Measurements from ENCODE around the gene UBE2S.

GRCh38 chr19:55391702-55392615, 15.6 kb downstream of the UBE2S start:
- TF ChIP-seq CTCF (IDR thresholded peaks at IDR 0.05): no peak
- no peak for TF ChIP-seq POLR2A (IDR thresholded peaks at IDR 0.05)
- TF ChIP-seq EP300 (IDR thresholded peaks at IDR 0.05): no peak

All from tibial nerve (tissue), 4 donors.